GM06990 (cell line): ENCODE results near the gene ZNG1E.
A peak's percentile ranks its signal among the peaks of the same experiment; 100 is the strongest.
"Not testable (repeated sequence)": the region's sequence is repeated elsewhere in the genome, so short reads cannot be mapped to it uniquely, and the experiment has no call there.

Experiments used
- DNase-seq: peaks from one replicate; pipeline ENCODE4 v3.0.0-alpha.2; 2011; ENCODE audit not compliant: insufficient read length; ENCODE audit errors: extremely low read depth
- H3K27me3 ChIP-seq: replicated peaks from 2 replicates; pipeline ENCODE4 v1.6.0; 2011; ENCODE audit warnings: low read length; ENCODE audit not compliant: control insufficient read depth, insufficient read depth
- H3K36me3 ChIP-seq: 2 replicates; pipeline ENCODE4 v1.5.1; 2011; ENCODE audit warnings: low read length; ENCODE audit not compliant: control insufficient read depth, insufficient read depth
- H3K4me3 ChIP-seq: replicated peaks from 2 replicates; pipeline ENCODE4 v1.5.1; 2011; ENCODE audit warnings: low read depth, mild to moderate bottlenecking, control low read depth, low read length

Gene ZNG1E

DNA sequence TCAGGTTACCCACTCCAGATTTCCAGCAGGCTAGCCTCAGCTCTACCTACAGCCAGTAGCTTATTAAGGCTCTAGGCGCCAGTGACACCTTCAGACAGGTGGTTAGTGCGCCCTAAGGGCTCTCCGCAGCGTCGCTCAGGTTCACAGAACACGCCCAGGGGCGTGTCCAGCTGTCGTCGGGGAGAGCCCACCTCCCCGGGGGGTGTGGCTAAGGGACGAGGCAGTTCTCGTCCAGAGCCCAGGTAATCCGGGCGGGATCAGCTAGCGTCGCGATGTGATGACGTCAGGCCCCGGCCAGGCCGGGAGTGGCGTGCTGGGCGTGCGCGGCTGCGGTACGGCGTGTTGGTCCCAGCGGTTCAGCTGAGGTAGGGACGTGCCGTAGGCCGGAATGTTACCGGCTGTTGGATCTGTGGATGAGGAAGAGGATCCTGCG is at the start of gene ZNG1E:
Gene ZNG1E (plus strand): TSS at position 340 of the 433 bp plus-strand sequence. CDS start 49 bp downstream, at position 389.
- H3K4me3 ChIP-seq = peak within 1 kb of the TSS; percentile 62
- DNase-seq = peak; percentile 30
- H3K27me3 ChIP-seq, H3K36me3 ChIP-seq: not testable (repeated sequence)

DNA sequence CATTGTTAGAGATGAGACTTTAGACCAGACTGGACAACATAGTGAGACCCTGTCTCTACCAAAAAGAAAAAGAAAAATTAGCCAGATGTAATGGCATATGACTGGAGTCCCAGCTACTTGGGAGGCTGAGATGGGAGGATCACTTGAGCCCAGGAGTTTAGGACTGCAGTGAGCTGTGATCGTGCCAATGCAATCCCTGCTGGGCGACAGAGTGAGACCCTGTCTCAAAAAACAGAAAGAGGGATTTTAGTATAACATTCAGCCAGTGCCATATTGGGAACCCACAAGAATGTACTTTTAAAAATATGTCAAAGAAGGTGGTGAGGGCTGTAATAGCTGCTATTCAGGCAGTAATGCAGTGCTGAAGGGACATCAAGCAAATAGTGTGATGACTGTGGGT is 2.1 kb upstream of the ZNG1E start:
- not testable (repeated sequence) for DNase-seq, H3K36me3 ChIP-seq, H3K4me3 ChIP-seq

DNA sequence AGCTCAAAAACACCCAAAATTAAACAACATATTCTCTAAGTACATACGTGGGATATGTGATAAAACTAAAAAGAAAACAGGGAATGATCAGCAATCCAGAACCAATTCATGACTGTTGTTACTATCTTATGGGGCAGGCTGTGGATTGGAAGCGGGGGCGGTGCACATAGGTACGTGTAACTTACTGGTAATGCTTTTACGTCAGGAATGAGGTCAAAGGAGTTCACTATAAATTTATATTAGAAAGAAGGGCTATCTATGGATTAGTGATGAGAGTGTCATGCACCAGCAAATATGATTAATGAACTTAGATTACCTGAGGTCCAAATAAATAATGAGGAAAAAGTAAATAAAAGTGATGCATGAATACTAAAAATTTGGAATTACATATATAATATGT is 710 bp upstream of the ZNG1E start:
- H3K4me3 ChIP-seq, DNase-seq, H3K27me3 ChIP-seq, H3K36me3 ChIP-seq: not testable (repeated sequence)

More for the DNA sequence above, 2.1 kb upstream of the ZNG1E start:
- not testable (repeated sequence) for H3K27me3 ChIP-seq

GRCh38 chr9:65676389-65676788 is 661 bp downstream of the ZNG1E start:
- DNase-seq, H3K36me3 ChIP-seq, H3K27me3 ChIP-seq: not testable (repeated sequence)
- peak overlapping the region; percentile 62 for H3K4me3 ChIP-seq

DNA sequence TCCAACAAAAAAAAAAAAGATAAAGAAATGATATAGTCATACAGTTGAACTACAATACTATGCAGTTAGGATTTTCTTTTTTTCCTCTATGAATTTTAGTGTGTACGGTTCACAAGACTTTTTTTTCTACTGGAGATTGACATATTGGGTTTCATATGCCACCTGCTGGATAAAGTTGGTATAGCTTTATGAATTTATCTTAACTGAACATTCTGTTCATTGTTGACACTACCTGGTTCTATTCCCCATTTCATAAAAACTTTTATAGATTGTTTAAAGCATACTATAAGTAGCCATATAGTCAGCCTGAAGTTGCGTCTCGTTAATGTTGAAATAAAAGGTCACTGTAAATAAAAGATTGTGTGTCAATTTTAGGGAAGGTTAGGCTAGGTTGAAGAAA is 2.8 kb downstream of the ZNG1E start:
- not testable (repeated sequence) for H3K4me3 ChIP-seq, H3K36me3 ChIP-seq, DNase-seq, H3K27me3 ChIP-seq

- DNase-seq = not testable (repeated sequence)
Observed at GRCh38 chr9:65703550-65703949, 27.8 kb downstream of the ZNG1E start.

GRCh38 chr9:65714445-65714844 is 38.7 kb downstream of the ZNG1E start:
- DNase-seq, H3K27me3 ChIP-seq, H3K4me3 ChIP-seq, H3K36me3 ChIP-seq: not testable (repeated sequence)

More at GRCh38 chr9:65703550-65703949, 27.8 kb downstream of the ZNG1E start:
- H3K4me3 ChIP-seq, H3K36me3 ChIP-seq, H3K27me3 ChIP-seq: not testable (repeated sequence)

DNA sequence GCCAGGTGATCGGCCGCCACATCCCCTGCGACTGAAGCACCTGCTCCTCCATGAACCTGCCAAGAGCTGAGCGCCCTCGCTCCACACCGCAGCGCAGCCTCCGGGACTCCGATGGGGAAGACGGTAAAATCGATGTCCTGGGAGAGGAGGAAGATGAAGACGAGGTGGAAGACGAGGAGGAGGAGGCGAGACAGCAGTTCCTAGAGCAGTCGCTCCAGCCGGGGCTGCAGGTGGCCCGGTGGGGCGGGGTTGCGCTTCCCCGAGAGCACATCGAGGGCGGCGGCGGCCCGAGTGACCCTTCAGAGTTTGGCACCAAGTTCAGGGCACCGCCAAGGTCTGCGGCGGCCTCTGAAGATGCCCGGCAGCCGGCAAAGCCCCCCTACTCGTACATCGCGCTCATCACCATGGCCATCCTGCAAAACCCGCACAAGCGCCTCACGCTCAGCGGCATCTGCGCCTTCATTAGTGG is 61.4 kb downstream of the ZNG1E start, which contains the start of gene FOXD4L4:
Gene FOXD4L4 (plus strand): TSS at position 51 of the 469 bp plus-strand sequence. CDS start 0 bp downstream, at position 51.
- H3K27me3 ChIP-seq, DNase-seq, H3K4me3 ChIP-seq, H3K36me3 ChIP-seq: not testable (repeated sequence)

DNA sequence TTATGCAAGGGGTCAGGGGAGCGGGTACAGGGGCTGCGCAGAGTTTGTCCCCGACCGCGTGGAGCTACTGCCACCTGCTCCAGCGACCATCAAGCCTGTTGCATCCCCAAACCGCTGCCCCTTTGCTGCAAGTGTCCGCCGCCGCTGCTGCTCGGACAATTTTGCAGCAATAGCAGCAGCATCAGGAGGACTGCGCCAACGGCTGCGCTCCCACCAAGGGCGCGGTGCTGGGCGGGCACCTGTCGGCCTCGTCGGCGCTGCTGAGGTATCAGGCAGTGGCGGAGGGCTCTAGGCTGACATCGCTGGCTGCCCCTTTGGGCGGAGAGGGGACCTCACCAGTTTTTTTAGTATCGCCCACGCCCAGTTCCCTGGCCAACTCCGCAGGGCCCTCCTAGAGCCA is 62.4 kb downstream of the ZNG1E start:
- H3K27me3 ChIP-seq, H3K4me3 ChIP-seq, H3K36me3 ChIP-seq, DNase-seq: not testable (repeated sequence)
